NCI-H526 treated with DMSO at 0.1 percent for 48 hours (cell line): Measurements from ENCODE around the gene NSD2.
A peak's percentile ranks its signal among the peaks of the same experiment; 100 is the strongest.
"Not testable (repeated sequence)": the region's sequence is repeated elsewhere in the genome, so short reads cannot be mapped to it uniquely, and the experiment has no call there.

Experiments used
- DNase-seq: peaks from one replicate; lab custom pipeline; 2025; lab: John Stamatoyannopoulos, UW

NSD2 gene

DNA sequence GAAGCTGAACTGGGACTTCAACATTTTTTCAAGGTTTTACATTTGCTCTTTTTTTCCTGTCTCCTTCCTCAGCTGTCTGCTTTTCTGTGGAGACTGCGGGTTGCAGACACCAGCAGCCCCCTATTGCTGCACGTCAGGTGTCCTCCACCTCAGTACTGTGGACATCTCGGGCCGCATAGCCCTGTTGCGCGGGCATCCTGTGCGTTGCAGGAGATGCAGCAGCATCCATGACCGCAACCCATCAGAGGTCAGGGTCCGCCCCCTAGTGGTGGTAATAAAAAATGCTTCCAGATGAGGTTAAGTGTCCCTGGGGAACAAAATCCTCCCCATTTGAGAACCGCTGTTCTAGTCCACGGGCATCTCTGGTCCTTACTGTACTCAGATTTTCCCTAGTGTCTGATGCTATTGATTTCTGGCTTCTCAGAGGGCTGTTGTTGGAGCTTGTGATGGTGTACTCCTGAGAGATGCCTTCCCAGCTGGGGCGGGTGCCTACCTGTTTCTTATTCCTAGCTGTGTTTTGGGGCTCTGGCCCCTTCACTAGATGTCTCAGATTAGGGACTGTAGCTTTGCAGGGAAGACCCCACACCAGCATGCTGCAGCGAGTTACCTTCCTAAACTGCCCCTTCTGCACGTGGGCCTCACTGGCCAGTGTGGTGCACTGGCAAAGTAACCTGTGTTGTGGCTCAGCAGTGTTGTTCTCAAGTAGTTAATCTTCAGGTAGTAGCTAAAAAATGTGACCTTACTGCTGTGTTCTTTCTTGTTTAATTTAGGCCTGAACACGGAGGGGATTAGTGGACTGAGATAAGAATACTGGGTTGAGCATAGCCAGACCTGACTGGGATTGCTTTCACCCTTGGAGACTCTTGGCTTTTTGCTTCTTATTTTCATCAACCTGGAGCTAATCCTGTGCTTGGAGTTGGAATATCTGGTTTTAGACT, 28.2 kb downstream of the NSD2 start:
- peak; percentile 45 for DNase-seq

DNA sequence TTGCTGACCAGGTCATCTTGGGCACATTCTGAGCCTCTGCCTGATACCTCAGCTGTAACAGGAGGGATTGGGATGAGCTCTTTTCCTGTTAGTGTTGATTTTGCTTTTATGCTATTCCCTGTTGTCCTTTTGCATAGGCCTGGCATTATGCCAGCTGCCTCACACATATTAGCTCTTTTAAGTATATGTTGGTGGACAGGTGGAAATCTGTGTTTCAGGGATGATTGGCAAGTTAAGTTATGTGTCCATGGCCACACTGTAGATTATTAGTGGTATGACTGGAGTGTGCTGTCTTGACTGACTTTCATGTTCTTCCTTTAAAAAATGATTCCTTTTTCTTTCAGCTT, 28.9 kb downstream of the NSD2 start:
- DNase-seq = no peak

DNA sequence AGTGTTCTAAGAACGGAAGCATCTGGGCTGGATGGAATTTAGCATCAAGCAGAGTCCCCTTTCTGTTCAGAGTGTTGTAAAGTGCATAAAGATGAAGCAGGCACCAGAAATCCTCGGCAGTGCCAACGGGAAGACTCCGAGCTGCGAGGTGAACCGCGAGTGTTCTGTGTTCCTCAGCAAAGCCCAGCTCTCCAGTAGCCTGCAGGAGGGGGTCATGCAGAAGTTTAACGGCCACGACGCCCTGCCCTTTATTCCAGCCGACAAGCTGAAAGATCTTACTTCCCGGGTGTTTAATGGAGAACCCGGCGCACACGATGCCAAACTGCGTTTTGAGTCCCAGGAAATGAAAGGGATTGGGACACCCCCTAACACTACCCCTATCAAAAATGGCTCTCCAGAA, 29.4 kb downstream of the NSD2 start:
- no peak for DNase-seq

GRCh38 chr4:1901127-1901526, 29.9 kb downstream of the NSD2 start:
- no peak for DNase-seq

DNA sequence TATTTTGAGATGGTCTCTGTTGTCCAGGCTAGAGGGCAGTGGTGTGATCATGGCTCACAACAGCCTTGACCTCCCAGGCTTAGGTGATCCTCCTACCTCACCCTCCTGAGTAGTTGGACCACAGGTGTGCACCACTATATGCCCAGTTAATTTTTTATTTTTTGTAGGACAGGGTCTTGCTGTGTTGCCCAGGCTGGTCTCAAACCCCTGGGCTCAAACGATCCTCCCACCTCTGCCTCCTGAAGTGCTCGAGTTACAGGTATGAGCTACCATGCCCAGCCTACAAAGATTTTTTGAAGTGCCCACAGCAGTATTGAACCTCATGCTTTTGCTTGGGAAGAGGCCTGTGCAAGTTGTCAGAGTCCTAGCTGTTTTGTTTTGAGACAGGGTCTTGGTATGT, 31.1 kb downstream of the NSD2 start:
- no peak for DNase-seq

DNA sequence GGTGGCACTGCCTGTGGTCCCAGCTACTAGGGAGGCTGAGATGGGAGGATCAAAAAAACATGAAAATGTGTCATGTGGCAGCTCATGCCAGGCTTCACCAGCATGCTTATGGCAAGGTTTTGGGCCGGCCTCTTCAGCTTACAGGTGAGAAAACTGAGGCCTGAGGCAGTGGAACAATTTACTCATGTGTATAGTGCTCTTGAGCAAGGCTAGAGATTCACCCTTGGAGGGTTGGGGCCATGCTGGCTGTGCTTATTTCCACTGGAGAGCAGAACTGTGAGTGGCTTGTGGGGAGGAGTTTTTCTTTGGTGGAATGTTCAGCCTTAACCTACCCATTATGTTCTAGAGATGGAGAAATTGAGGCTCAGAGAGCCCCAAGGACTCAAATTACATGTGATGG, 31.8 kb downstream of the NSD2 start:
- no peak for DNase-seq

DNA sequence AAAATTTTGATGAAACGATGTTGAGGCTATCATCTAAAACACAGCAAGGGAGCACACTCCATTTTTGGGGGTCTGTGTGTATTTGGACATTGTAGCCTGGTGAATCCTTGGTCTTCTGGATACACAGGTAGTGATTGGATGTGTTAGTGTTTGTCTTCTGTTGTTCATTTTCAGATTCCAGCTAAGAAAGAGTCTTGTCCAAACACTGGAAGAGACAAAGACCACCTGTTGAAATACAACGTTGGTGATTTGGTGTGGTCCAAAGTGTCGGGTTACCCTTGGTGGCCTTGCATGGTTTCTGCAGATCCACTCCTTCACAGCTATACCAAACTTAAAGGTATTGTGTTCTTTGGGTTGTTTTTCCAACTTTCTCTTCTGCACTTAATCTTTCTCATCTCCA, 32.8 kb downstream of the NSD2 start:
- no peak for DNase-seq

DNA sequence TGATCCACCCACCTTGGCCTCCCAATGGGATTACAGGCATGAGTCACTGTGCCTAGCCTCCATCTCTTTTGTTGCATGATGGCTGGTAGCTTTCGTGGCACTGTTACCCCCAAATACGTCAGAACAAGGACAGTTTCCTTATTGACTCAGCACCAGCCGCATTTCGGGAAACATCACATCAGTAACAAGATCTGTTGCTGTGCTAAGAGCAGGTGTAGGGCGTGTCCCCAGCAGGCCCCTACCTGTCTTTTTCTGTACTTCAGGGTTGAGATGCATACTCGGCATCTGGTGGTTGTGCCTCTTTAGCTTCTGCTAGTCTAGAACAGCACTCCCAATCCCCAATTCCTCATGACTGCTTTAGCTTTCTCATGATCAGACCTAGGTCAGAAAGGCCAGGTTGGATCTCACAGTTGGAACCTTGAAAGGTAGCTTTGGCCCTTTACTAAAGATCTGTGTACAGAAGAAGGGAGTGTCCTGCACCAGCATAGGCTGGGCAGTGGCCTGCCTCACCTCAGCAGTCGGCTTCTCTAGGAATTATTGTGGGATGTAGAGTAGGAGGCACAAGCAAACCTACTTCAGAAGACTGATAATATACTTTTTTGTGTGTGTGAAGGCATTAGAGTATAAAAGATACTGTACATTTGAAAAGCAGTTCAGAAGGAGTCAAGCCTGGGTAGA, 36.8 kb downstream of the NSD2 start:
- DNase-seq = no peak

GRCh38 chr4:1909696-1910095, 38.5 kb downstream of the NSD2 start:
- not testable (repeated sequence) for DNase-seq

GRCh38 chr4:1910643-1911042, 39.5 kb downstream of the NSD2 start:
- DNase-seq = peak; percentile 17

- not testable (repeated sequence) for DNase-seq
Observed at GRCh38 chr4:1911316-1911715, 40.1 kb downstream of the NSD2 start.

GRCh38 chr4:1922821-1923220, 51.6 kb downstream of the NSD2 start:
- DNase-seq = no peak

DNA sequence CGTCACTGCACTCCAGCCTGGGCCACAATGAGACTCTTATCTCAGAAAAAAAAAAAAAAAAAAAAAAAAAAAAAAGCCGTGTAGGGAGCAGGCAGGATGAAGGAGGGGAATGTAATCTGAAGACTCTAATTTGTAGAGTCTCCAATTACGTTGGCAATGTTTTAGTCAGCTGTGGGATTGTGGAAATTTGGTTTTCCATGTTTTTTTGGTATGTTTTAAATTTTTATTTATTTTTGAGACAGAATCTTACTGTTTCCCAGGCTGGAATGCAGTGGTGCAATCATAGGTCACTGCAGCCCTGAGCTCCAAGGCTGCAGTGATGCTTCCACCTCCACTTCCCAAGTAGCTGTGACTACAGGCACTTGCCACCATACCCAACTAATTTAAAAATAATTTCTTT, 56.5 kb downstream of the NSD2 start:
- DNase-seq = no peak

GRCh38 chr4:1928356-1929239, 57.4 kb downstream of the NSD2 start:
- no peak for DNase-seq

GRCh38 chr4:1932736-1933135, 61.5 kb downstream of the NSD2 start:
- DNase-seq = no peak

DNA sequence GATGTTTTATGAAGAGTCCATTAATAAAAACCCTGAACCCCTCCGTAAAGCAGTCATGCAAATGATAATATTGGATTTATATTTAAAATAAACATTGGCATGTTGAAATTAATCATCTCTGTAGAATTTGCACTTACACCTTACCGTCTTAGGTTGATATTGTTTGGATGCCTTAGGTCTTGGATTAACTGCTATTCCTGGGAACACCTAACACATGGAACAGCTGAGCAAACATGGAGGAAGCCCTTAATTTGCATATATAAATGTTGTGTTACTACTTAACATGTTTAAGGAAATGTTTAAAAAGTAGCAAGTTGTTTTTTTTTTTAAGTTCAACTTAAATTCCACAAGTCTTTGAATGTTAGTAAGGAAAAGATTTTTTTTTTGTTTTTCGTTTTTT, 62.5 kb downstream of the NSD2 start:
- peak; percentile 28 for DNase-seq

GRCh38 chr4:1937550-1937949, 66.4 kb downstream of the NSD2 start:
- no peak for DNase-seq

- no peak for DNase-seq
Observed at GRCh38 chr4:1938027-1938426, 66.8 kb downstream of the NSD2 start.

DNA sequence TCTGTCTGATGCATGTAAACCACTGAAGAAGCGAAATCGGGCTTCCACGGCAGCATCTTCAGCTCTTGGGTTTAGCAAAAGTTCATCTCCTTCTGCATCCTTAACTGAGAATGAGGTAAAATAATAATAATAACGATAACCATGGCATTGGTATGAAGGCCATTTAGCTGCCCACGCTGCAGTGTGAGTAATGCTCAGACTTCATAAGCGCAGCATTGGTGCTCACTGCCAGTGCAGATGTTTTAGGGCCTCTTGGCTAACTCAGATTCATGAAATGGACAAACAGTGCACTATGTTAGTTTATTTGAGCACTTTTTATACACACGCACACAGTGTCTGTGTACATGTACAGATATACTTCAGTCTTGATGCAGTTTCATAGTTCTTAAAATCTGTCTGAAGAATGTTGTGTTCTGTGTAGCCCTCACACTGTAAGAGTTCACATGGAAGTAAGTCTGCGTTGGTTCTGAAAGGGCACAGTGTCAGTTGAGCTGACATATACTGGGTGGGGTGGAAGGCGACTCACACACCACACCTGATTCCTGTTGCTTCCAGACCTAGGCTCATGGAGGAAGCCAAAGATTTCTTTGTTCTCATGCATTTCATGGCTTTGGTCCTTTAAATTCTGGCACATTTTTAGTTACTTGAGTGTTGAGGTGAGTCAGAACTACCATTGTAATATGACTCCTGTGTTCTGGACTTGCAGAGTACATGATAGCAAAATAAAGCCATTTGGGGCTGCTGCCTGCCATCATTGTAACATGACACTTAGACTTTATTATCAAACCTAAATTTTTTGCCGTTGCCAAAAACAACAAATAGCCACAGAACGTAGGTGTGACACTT, 68.7 kb downstream of the NSD2 start:
- DNase-seq = no peak

- no peak for DNase-seq
Observed at GRCh38 chr4:1940566-1940965, 69.4 kb downstream of the NSD2 start.

- no peak for DNase-seq
Observed at GRCh38 chr4:1943928-1944327, 72.7 kb downstream of the NSD2 start.
